H1 (cell line): ENCODE measurements around the gene CBFA2T2. TPM values are rescaled to one million over a fixed set of nuclear protein-coding genes. Genes with fewer than 3 reads are reported as not detected.

Source experiments
- CTCF ChIA-PET: fragments of 300-600 bp; sonication (Branson Sonifier 250); formaldehyde crosslinking; loops from one replicate; lab custom pipeline; 2021; ENCODE audit not compliant: partially characterized antibody; lab: Charles Lee
- POLR2A ChIA-PET: fragments of 300-600 bp; sonication (Branson Sonifier 250); formaldehyde crosslinking; loops from one replicate; lab custom pipeline; 2021; ENCODE audit warnings: inconsistent platforms; ENCODE audit not compliant: partially characterized antibody; lab: Charles Lee
- DNase-seq, 2 experiments: peaks; one replicate each; pipeline versions ENCODE4 v3.0.0 to v3.0.0-alpha.2; 2010 to 2022; ENCODE audit warnings: low spot score in 2 of 2, low read depth in 1 of 2, mixed read lengths in 1 of 2
- FAIRE-seq: peaks from 2 replicates; lab custom pipeline; 2011; peaks lifted over from hg19 to GRCh38; lab: Jason Lieb, UNC
- H2AFZ ChIP-seq: 2 replicates; pipeline ENCODE4 v1.8.1; 2012; ENCODE audit warnings: low read length, inconsistent platforms
- H2AK5ac ChIP-seq: 2 replicates; pipeline ENCODE4 v1.6.1; 2013; ENCODE audit warnings: low read depth, low read length
- H2BK120ac ChIP-seq: replicated peaks from 2 replicates; pipeline ENCODE3; 2013; ENCODE audit warnings: low read depth, low read length, inconsistent platforms
- H2BK12ac ChIP-seq: 2 replicates; pipeline ENCODE4 v1.6.1; 2013; ENCODE audit warnings: low read depth, low read length
- H2BK15ac ChIP-seq: 2 replicates; pipeline ENCODE4 v1.6.1; 2013; ENCODE audit warnings: low read length
- H2BK20ac ChIP-seq: 2 replicates; pipeline ENCODE4 v1.6.1; 2013; ENCODE audit warnings: low read length
- H2BK5ac ChIP-seq: 2 replicates; pipeline ENCODE4 v1.6.1; 2013; ENCODE audit warnings: low read depth, low read length
- H3K14ac ChIP-seq: 2 replicates; pipeline ENCODE4 v1.6.1; 2013; ENCODE audit warnings: inconsistent platforms; ENCODE audit not compliant: insufficient read length
- H3K18ac ChIP-seq: 2 replicates; pipeline ENCODE4 v1.6.1; 2013; ENCODE audit warnings: low read length; ENCODE audit errors: extremely low read depth
- H3K23ac ChIP-seq: 2 replicates; pipeline ENCODE4 v1.6.1; 2013; ENCODE audit warnings: inconsistent platforms; ENCODE audit not compliant: insufficient read length
- H3K23me2 ChIP-seq: 2 replicates; pipeline ENCODE4 v1.6.1; 2013; ENCODE audit warnings: low read depth, low read length
- H3K27ac ChIP-seq: 2 replicates; pipeline ENCODE4 v1.6.1; 2011; ENCODE audit warnings: low read depth, low read length, inconsistent platforms
- H3K27me3 ChIP-seq, 4 experiments: replicated peaks in 1 of 4; 1 replicate in 1 of 4; 2 replicates in 3 of 4; pipeline versions ENCODE4 v1.6.1 to v1.8.1; 2011 to 2013; ENCODE audit warnings: low read length in 3 of 4, mild to moderate bottlenecking in 3 of 4, inconsistent platforms in 2 of 4, mixed read lengths in 2 of 4, moderate library complexity in 1 of 4; ENCODE audit not compliant: control insufficient read depth in 3 of 4, insufficient read depth in 3 of 4; ENCODE audit errors: extremely low read depth in 1 of 4
- H3K36me3 ChIP-seq, 4 experiments: 2 replicates each; pipeline versions ENCODE4 v1.6.1 to v1.8.1; 2011 to 2013; ENCODE audit warnings: mild to moderate bottlenecking in 4 of 4, low read length in 3 of 4, moderate library complexity in 2 of 4, control low read depth in 1 of 4, inconsistent platforms in 1 of 4; ENCODE audit not compliant: insufficient read depth in 4 of 4, control insufficient read depth in 2 of 4
- H3K4ac ChIP-seq: replicated peaks from 2 replicates; pipeline ENCODE3; 2013; ENCODE audit warnings: low read length, low read depth, mixed read lengths, inconsistent platforms; ENCODE audit not compliant: insufficient read length
- H3K4me1 ChIP-seq, 4 experiments: replicated peaks in 1 of 4; 1 replicate in 1 of 4; 2 replicates in 3 of 4; pipeline versions ENCODE4 v1.6.1 to v1.8.1; 2011 to 2013; ENCODE audit warnings: low read length in 3 of 4, inconsistent platforms in 2 of 4, mixed read lengths in 1 of 4; ENCODE audit not compliant: insufficient read depth in 4 of 4, control insufficient read depth in 3 of 4
- H3K4me2 ChIP-seq, 2 experiments: 2 replicates each; pipeline versions ENCODE4 v1.6.1 to v1.8.1; 2011 to 2013; ENCODE audit warnings: low read depth in 2 of 2, low read length in 2 of 2, control low read depth in 1 of 2, inconsistent platforms in 1 of 2, mild to moderate bottlenecking in 1 of 2; ENCODE audit not compliant: insufficient read depth in 1 of 2
- H3K4me3 ChIP-seq, 4 experiments: fragments of 200-600, 300-600 bp in 1 of 4; sonication (generic), shearing (Covaris generic), sonication (Bioruptor Twin) in 1 of 4; 2 replicates each; pipeline versions ENCODE4 v1.5.1 to v1.8.1; 2011 to 2016; ENCODE audit warnings: low read length in 4 of 4, low read depth in 3 of 4, control low read depth in 2 of 4, inconsistent platforms in 2 of 4, mild to moderate bottlenecking in 2 of 4, mixed read lengths in 1 of 4, moderate library complexity in 1 of 4; ENCODE audit not compliant: insufficient read depth in 2 of 4; ENCODE audit errors: extremely low read depth in 1 of 4
- H3K56ac ChIP-seq: replicated peaks from 2 replicates; pipeline ENCODE3; 2013; ENCODE audit warnings: low read depth, mild to moderate bottlenecking, mixed read lengths, low read length, inconsistent platforms; ENCODE audit not compliant: insufficient read length
- H3K79me1 ChIP-seq: 2 replicates; pipeline ENCODE4 v1.6.1; 2013; ENCODE audit warnings: low read depth, low read length, control low read depth
- H3K79me2 ChIP-seq, 2 experiments: 2 replicates each; pipeline versions ENCODE4 v1.6.1 to v1.8.1; 2012 to 2013; ENCODE audit warnings: low read length in 2 of 2, mild to moderate bottlenecking in 2 of 2, inconsistent platforms in 1 of 2; ENCODE audit not compliant: insufficient read depth in 2 of 2, control insufficient read depth in 1 of 2
- H3K9ac ChIP-seq, 4 experiments: replicated peaks in 1 of 4; 1 replicate in 1 of 4; 2 replicates in 3 of 4; pipeline versions ENCODE4 v1.6.1 to v1.8.1; 2011 to 2013; ENCODE audit warnings: low read depth in 3 of 4, low read length in 3 of 4, control low read depth in 2 of 4, mild to moderate bottlenecking in 2 of 4, moderate library complexity in 2 of 4, inconsistent platforms in 1 of 4; ENCODE audit errors: extremely low read depth in 1 of 4
- H3K9me3 ChIP-seq, 2 experiments: 2 replicates each; pipeline versions ENCODE4 v1.6.1 to v1.8.1; 2012 to 2013; ENCODE audit warnings: mild to moderate bottlenecking in 2 of 2, moderate library complexity in 2 of 2, control low read depth in 1 of 2, inconsistent platforms in 1 of 2, low read depth in 1 of 2, low read length in 1 of 2, mixed read lengths in 1 of 2; ENCODE audit not compliant: insufficient read depth in 2 of 2
- H4K20me1 ChIP-seq, 2 experiments: replicated peaks in 1 of 2; 2 replicates each; pipeline versions ENCODE3 to v1.8.1; 2011 to 2013; ENCODE audit warnings: inconsistent platforms in 2 of 2, low read length in 2 of 2, mild to moderate bottlenecking in 1 of 2; ENCODE audit not compliant: insufficient read depth in 2 of 2, control insufficient read depth in 1 of 2
- H4K5ac ChIP-seq: 2 replicates; pipeline ENCODE4 v1.6.1; 2013; ENCODE audit warnings: low read length, low read depth, mixed read lengths, inconsistent platforms; ENCODE audit not compliant: insufficient read length
- H4K8ac ChIP-seq: 2 replicates; pipeline ENCODE4 v1.8.0; 2013; ENCODE audit warnings: mild to moderate bottlenecking, moderate library complexity, low read length, inconsistent platforms; ENCODE audit not compliant: insufficient read depth; ENCODE audit errors: extremely low read depth
- H4K91ac ChIP-seq: replicated peaks from 2 replicates; pipeline ENCODE3; 2013; ENCODE audit warnings: low read length, mixed read lengths, inconsistent platforms; ENCODE audit not compliant: insufficient read length
- EP300 ChIP-seq, 2 experiments: IDR thresholded peaks; 1 replicate in 1 of 2; 2 replicates in 1 of 2; pipeline ENCODE4 v1.6.1; 2011 to 2012; ENCODE audit warnings: low read depth in 2 of 2, low read length in 2 of 2, mild to moderate bottlenecking in 2 of 2, borderline replicate concordance in 1 of 2, inconsistent platforms in 1 of 2, moderate library complexity in 1 of 2
- FOSL1 ChIP-seq: IDR thresholded peaks from 2 replicates; pipeline ENCODE4 v1.6.1; 2011; ENCODE audit warnings: mild to moderate bottlenecking, low read depth, low read length, moderate library complexity; ENCODE audit not compliant: insufficient read depth
- JUN ChIP-seq: IDR thresholded peaks from 2 replicates; pipeline ENCODE4 v1.6.1; 2011; ENCODE audit warnings: low read depth, mild to moderate bottlenecking, improper control_type of control experiment, low read length
- KDM4A ChIP-seq: IDR thresholded peaks from one replicate; pipeline ENCODE4 v1.7.1; 2012; ENCODE audit warnings: low read depth, mild to moderate bottlenecking, moderate library complexity, low read length, inconsistent platforms; ENCODE audit not compliant: severe bottlenecking
- MAFK ChIP-seq: IDR thresholded peaks from 2 replicates; pipeline ENCODE4 v1.6.1; 2012; ENCODE audit warnings: low read depth, mild to moderate bottlenecking, improper control_type of control experiment, low read length
- SP4 ChIP-seq: IDR thresholded peaks from 2 replicates; pipeline ENCODE4 v1.6.1; 2012; ENCODE audit warnings: low read length, inconsistent platforms
- TAF1 ChIP-seq: IDR thresholded peaks from 2 replicates; pipeline ENCODE4 v1.6.1; 2011; ENCODE audit warnings: mild to moderate bottlenecking, low read depth, low read length
- WGBS, 2 experiments: shearing (Covaris generic) in 1 of 2; methylation state at CpG; one replicate each; pipeline versions ENCODE4 v1.1.6 to v1.1.7; 2013 to 2015; ENCODE audit warnings: low lambda C conversion rate in 2 of 2, mixed read lengths in 2 of 2, inconsistent platforms in 1 of 2, low coverage in 1 of 2, missing lambda C conversion rate in 1 of 2; ENCODE audit not compliant: insufficient replicate concordance in 2 of 2, insufficient coverage in 1 of 2, insufficient read length in 1 of 2; ENCODE audit errors: extremely low coverage in 1 of 2, missing lambda C conversion rate in 1 of 2; 5-methylcytosine and 5-hydroxymethylcytosine counted together
- polyA plus RNA-seq, 7 experiments: library from polyadenylated mRNA; depleted of rRNA in 3 of 7; stranded (reverse) in 5 of 7; unstranded in 2 of 7; fragments of >200 nt in 5 of 7; fragments of 200-250 nt in 2 of 7; gene quantifications; 1 replicate in 5 of 7; 2 replicates in 1 of 7; 4 replicates in 1 of 7; pipeline versions ENCODE4 v1.2.1 to v1.2.3, GENCODE V29; 2011 to 2013; ENCODE audit warnings: missing spikeins in 2 of 7, mixed read lengths in 2 of 7
- total RNA-seq: library from RNA; stranded (reverse); fragmentation: NEBNext Ultra II Directional; extraction: Animal tissue kit (Norgen Biotek cat#: 25700); gene quantifications from 2 replicates; pipeline ENCODE4 v1.2.1, GENCODE V29; 2021

Gene CBFA2T2
- total and polyA plus RNA-seq, 2 of the 8 experiments (the other 6 are each of a cell fraction or from before 2014, with no cell fraction given) = 11.6 to 12.9 TPM

DNA sequence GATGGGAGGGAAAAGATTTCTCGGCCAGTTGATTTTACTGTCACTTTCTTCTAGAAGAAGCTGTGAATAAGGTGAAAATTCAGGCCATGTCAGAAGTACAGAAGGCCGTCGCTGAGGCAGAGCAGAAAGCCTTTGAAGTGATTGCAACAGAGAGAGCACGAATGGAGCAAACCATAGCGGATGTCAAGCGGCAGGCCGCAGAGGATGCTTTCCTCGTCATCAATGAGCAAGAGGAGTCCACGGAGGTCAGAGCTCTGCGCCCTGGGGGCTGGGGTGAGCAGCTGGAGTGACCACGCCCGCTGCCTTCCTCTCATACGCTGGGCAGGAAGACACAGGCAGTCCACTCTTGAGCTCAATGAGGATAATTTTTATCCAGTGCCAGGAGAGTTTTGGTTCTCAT is 150.4 kb downstream of the CBFA2T2 start:
- Histone ChIP-seq H4K8ac (no peak overlapping the region), H4K91ac (no peak overlapping the region), H3K23me2 (peaks cover 2% of the 10 kb centered on the region; the same call in 1 of the 2 replicates), H3K9me3 (no peaks in the 10 kb centered on the region), H2BK5ac (no peak overlapping the region), H2BK12ac (no peak overlapping the region), H3K18ac (no peak overlapping the region), H3K56ac (no peak overlapping the region), H3K79me2 (no peaks in the 10 kb centered on the region), H4K20me1 (peaks cover 0 to 1% of the 10 kb centered on the region in 2 experiments), H3K27ac (no peak overlapping the region), H3K23ac (no peak overlapping the region), H3K4ac (no peak overlapping the region), H2AFZ (no peak overlapping the region), H3K9ac (no peak overlapping the region), H2AK5ac (no peak overlapping the region), H2BK120ac (no peak overlapping the region), H3K27me3 (no peaks in the 10 kb centered on the region), H3K14ac (no peak overlapping the region), H3K79me1 (no peaks in the 10 kb centered on the region), H4K5ac (no peak overlapping the region), H2BK20ac (no peak overlapping the region), H3K4me3 (no peak overlapping the region), H3K4me1 (no peaks in the 10 kb centered on the region), H2BK15ac (no peak overlapping the region), H3K36me3 (peaks cover 0 to 31% (median 2%) of the 10 kb centered on the region in 4 experiments; a peak in 4 of 8 replicates), H3K4me2 (no peak overlapping the region)
- 93% methylated on average over 13 of the region's 13 CpGs; no CpG with 5 or more reads in 1 of the 2 experiments for WGBS, 2 experiments
- CTCF ChIA-PET = interaction anchor here (1.0 to 2.1 kb wide), 4 partner anchors 9 to 28 kb away, joined by 3 to 7 read pairs (median 4); no protein-coding TSS in a partner anchor
- no peak for TF ChIP-seq JUN
- no peak for TF ChIP-seq FOSL1
- no peak for TF ChIP-seq TAF1
- TF ChIP-seq KDM4A = no peak
- TF ChIP-seq EP300 (IDR thresholded peaks at IDR 0.05; ENCODE audit: borderline replicate concordance in 1 of 2, low read depth in 2 of 2, low read length in 2 of 2) = no peak
- TF ChIP-seq SP4 = no peak
- TF ChIP-seq MAFK = no peak
- DNase-seq = no peak
- POLR2A ChIA-PET = interaction anchor here (0.7 kb wide), 1 partner anchor 1228 kb away, joined by 3 read pairs; no protein-coding TSS in a partner anchor
- FAIRE-seq = no peak
